Breast epithelium (tissue), 4 donors: ENCODE measurements around the gene OSBPL2. TPM values are rescaled to one million over a fixed set of nuclear protein-coding genes. Genes with fewer than 3 reads are reported as not detected.

Source experiments
- DNase-seq, 2 donors: peaks; one replicate each; pipeline ENCODE4 v3.0.0-alpha.2; 2019; ENCODE audit warnings: low spot score in 2 of 2
- H3K27ac ChIP-seq, 2 donors: fragments of 200-600 bp; sonication (generic) in 1 of 2; one replicate each; pipeline ENCODE4 v1.5.1; 2016 to 2019; ENCODE audit warnings: mild to moderate bottlenecking in 1 of 2
- H3K27me3 ChIP-seq, 2 donors: fragments of 200-600 bp; sonication (generic) in 1 of 2; one replicate each; pipeline versions ENCODE4 v1.5.1 to v1.6.0; 2017 to 2019; ENCODE audit warnings: control low read depth in 1 of 2, mild to moderate bottlenecking in 1 of 2
- H3K36me3 ChIP-seq: fragments of 200-600 bp; one replicate; pipeline ENCODE4 v1.5.1; 2019
- H3K4me1 ChIP-seq, 2 donors: fragments of 200-600 bp; sonication (generic); one replicate each; pipeline ENCODE4 v1.5.1; 2016 to 2019; ENCODE audit warnings: control low read depth in 1 of 2
- H3K4me3 ChIP-seq, 3 donors: fragments of 200-600 bp; sonication (generic); 1 replicate in 2 of 3; 2 replicates in 1 of 3; pipeline ENCODE4 v1.5.1; 2016 to 2019; ENCODE audit warnings: mild to moderate bottlenecking in 3 of 3, moderate library complexity in 2 of 3
- H3K9me3 ChIP-seq, 2 donors: fragments of 200-600 bp; sonication (generic) in 1 of 2; one replicate each; pipeline ENCODE4 v1.5.1; 2016 to 2019; ENCODE audit warnings: control low read depth in 1 of 2
- CTCF ChIP-seq, 3 donors: fragments of 450-650 bp; IDR thresholded peaks; one replicate each; pipeline ENCODE4 v1.5.1; 2016 to 2017; ENCODE audit warnings: antibody characterized with exemption in 3 of 3, mild to moderate bottlenecking in 3 of 3, moderate library complexity in 3 of 3
- POLR2A ChIP-seq: fragments of 450-650 bp; IDR thresholded peaks from one replicate; pipeline ENCODE4 v1.6.1; 2016; ENCODE audit warnings: antibody characterized with exemption, mild to moderate bottlenecking, moderate library complexity
- POLR2AphosphoS5 ChIP-seq, 3 donors: sonication (generic); formaldehyde crosslinking; IDR thresholded peaks; one replicate each; pipeline ENCODE4 v1.6.1; 2017; ENCODE audit warnings: antibody characterized with exemption in 3 of 3
- intact Hi-C: fragments of 100-400 bp; cut with DNase I; formaldehyde crosslinking; loops from one replicate; pipeline ENCODE4 v1.15.1; 2023; ENCODE audit warnings: low total_unique reads
- total RNA-seq, 3 donors: library from RNA; depleted of rRNA; stranded (reverse); fragments of >200 nt; gene quantifications; one replicate each; pipeline ENCODE4 v1.1.0, GENCODE V29; 2016

OSBPL2 gene
- total RNA-seq, 3 donors from 2014 or later: 25.0 to 46.1 (median 38.0) TPM

GRCh38 chr20:62336775-62337557, 98.6 kb downstream of the OSBPL2 start:
- intact Hi-C loops: no loop called here
- TF ChIP-seq POLR2AphosphoS5 (IDR thresholded peaks at IDR 0.05) (no peak), CTCF (IDR thresholded peaks at IDR 0.05) (no peak), POLR2A (no peak)
- Histone ChIP-seq H3K36me3 (no peaks in the 10 kb centered on the region), H3K4me1 (no peaks in the 10 kb centered on the region), H3K9me3 (no peaks in the 10 kb centered on the region), H3K4me3 (no peak overlapping the region), H3K27me3 (no peaks in the 10 kb centered on the region), H3K27ac (no peak overlapping the region)
- no peak for DNase-seq

- Histone ChIP-seq H3K36me3 (no peaks in the 10 kb centered on the region), H3K9me3 (no peaks in the 10 kb centered on the region), H3K27me3 (no peaks in the 10 kb centered on the region), H3K4me1 (no peaks in the 10 kb centered on the region), H3K27ac (no peak overlapping the region), H3K4me3 (no peak overlapping the region)
- intact Hi-C loops: no loop called here
- TF ChIP-seq POLR2A (no peak), CTCF (IDR thresholded peaks at IDR 0.05) (no peak), POLR2AphosphoS5 (IDR thresholded peaks at IDR 0.05) (no peak)
- DNase-seq: no peak
Observed at GRCh38 chr20:62337558-62338293, 99.4 kb downstream of the OSBPL2 start.

- no peak for TF ChIP-seq POLR2A
- no peak for TF ChIP-seq CTCF (IDR thresholded peaks at IDR 0.05)
- no peak for TF ChIP-seq POLR2AphosphoS5 (IDR thresholded peaks at IDR 0.05)
- no peak overlapping the region for H3K27ac ChIP-seq
- H3K4me3 ChIP-seq: no peak overlapping the region
- no peaks in the 10 kb centered on the region for H3K4me1 ChIP-seq
- H3K36me3 ChIP-seq: no peaks in the 10 kb centered on the region
- H3K27me3 ChIP-seq: no peaks in the 10 kb centered on the region
- no peak for DNase-seq
- H3K9me3 ChIP-seq: no peaks in the 10 kb centered on the region
- intact Hi-C loops: no loop called here
Observed at GRCh38 chr20:62338294-62338620, 99.9 kb downstream of the OSBPL2 start.

GRCh38 chr20:62339647-62340062, 101.3 kb downstream of the OSBPL2 start:
- DNase-seq: no peak
- H3K4me3 ChIP-seq: no peak overlapping the region
- TF ChIP-seq POLR2A (no peak), CTCF (IDR thresholded peaks at IDR 0.05) (no peak), POLR2AphosphoS5 (IDR thresholded peaks at IDR 0.05) (no peak)
- H3K36me3 ChIP-seq: no peaks in the 10 kb centered on the region
- H3K9me3 ChIP-seq: no peaks in the 10 kb centered on the region
- intact Hi-C loops: loop anchor here (5.0 kb wide), 1 partner anchor 703 kb away; no protein-coding TSS in a partner anchor
- H3K27me3 ChIP-seq: no peaks in the 10 kb centered on the region
- H3K27ac ChIP-seq: no peak overlapping the region
- H3K4me1 ChIP-seq: no peaks in the 10 kb centered on the region

GRCh38 chr20:62342910-62343309, 104.6 kb downstream of the OSBPL2 start:
- Histone ChIP-seq H3K4me1 (no peaks in the 10 kb centered on the region), H3K36me3 (no peaks in the 10 kb centered on the region), H3K4me3 (no peak overlapping the region), H3K27me3 (no peaks in the 10 kb centered on the region), H3K27ac (no peak overlapping the region), H3K9me3 (no peaks in the 10 kb centered on the region)
- no peak for DNase-seq
- TF ChIP-seq POLR2AphosphoS5 (IDR thresholded peaks at IDR 0.05) (no peak), CTCF (IDR thresholded peaks at IDR 0.05) (no peak), POLR2A (no peak)
- intact Hi-C loops: loop anchor here (5.0 kb wide), 1 partner anchor 699 kb away; no protein-coding TSS in a partner anchor
